GM12872 (cell line): ENCODE data around the gene FRK.

Source experiments
- TF ChIP-seq, protein P1 (sequence below): IDR thresholded peaks from 3 replicates; pipeline ENCODE4 v1.5.1; 2011; ENCODE audit warnings: low read depth, mild to moderate bottlenecking, low read length, moderate library complexity; ENCODE audit not compliant: insufficient read depth

Gene FRK

DNA sequence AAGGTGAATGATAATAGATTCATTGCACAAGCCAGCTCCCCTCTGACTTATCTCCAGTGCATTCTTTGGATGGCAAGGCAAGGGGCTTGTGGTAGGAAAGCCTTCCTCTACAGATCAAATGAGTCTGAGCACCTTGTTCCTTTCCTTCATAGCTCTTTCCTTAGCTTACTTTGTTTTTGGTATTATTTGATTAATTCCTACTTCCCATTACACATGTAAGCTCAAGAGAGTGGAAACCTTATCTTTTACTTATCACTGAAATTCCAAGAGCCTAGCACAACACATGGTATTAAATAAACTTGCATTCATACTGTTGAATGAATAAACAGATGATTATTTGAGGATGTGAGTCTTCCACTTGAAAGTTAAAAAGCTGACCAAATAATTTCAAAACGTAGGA is 41.7 kb downstream of the FRK start:
- TF ChIP-seq, protein P1, sequence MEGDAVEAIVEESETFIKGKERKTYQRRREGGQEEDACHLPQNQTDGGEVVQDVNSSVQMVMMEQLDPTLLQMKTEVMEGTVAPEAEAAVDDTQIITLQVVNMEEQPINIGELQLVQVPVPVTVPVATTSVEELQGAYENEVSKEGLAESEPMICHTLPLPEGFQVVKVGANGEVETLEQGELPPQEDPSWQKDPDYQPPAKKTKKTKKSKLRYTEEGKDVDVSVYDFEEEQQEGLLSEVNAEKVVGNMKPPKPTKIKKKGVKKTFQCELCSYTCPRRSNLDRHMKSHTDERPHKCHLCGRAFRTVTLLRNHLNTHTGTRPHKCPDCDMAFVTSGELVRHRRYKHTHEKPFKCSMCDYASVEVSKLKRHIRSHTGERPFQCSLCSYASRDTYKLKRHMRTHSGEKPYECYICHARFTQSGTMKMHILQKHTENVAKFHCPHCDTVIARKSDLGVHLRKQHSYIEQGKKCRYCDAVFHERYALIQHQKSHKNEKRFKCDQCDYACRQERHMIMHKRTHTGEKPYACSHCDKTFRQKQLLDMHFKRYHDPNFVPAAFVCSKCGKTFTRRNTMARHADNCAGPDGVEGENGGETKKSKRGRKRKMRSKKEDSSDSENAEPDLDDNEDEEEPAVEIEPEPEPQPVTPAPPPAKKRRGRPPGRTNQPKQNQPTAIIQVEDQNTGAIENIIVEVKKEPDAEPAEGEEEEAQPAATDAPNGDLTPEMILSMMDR, result no peak

- TF ChIP-seq, protein P1, result no peak
Observed at GRCh38 chr6:116017546-116018295, 43.0 kb downstream of the FRK start.

DNA sequence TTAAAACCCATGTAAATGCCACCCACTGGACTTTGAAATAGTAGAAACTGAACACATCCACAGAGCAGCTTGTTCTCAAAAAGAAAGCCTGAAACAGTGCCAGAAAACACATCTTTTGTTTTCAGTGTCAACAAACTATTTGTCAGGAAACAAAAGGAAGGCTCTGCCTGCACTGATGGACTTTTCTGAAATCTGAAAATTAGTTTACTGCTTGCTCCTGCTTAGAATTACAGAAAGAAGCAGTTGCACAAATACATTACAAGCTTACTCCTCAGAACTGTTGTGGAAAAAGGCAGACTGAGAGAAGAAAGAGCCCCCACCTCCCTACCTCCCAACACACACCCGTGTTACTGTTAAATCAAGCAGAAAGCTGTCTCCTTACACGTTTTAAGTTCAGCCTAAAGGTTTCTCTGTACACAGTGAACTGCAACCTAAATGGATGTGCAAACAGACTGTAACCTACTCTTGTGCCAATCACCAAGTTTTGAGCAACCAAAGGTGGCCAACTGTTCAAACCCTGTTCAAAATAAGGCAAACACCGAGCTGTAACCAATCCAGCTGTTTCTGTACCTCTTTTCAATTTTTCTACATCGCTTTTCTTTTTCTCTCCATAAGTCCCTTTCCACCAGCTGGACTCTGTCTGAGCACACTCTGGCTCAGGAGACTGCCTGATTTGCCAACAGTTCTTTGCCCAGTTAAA is 43.7 kb downstream of the FRK start:
- TF ChIP-seq, protein P1, result no peak

DNA sequence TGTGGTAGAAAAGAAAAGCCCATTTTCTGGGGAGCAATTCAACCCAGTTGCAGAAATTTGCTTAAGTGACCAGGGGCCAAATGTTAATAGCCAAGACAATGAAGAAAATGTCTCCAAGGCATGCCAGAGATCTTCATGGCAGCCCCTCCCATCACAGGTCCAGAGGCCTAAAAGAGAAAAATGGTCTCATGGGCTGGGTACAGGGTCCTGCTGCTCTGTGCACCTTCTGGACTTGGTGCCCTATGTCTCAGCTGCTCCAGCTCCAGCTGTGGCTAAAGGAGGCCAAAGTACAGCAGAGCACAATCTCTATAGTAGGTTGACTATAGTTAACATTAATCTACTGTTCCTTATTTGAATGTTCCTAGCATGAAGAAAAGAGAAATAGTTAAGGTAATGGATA is 44.7 kb downstream of the FRK start:
- TF ChIP-seq, protein P1, result no peak

DNA sequence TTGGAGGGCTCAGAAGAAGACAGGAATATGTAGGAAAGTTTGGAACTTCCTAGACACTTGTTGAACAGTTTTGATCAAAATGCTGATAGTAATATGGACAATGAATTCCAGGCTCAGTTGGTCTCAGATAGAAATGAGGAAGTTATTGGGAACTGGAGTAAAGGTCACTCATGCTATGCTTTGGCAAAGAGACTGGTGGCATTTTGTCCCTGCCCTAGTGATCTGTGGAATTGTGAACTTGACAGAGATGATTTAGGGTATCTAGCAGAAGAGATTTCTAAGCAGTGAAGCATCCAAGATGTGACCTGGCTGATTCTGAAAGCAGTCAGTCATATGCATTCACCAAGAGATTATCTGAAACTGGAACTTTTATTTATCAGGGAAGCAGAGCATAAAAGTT is 45.1 kb downstream of the FRK start:
- TF ChIP-seq, protein P1, result no peak

DNA sequence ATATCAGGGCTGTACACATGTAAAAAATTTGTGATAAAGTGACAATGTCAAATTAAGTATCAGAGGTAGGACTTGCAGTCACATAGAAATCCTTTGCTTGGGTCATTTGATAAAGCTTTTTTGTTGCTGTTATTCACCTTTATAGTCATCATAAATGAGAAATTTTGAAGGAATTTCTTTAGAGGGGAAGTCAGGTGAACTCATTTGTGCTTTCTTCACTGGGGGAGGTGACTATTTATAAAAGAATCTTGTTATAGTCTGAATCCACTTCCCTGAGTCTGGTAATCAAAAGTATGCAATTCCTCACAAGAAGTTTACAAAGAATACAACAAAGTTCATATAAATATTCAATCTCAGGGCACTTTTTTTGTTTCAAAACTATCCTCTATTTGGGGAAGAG is 47.7 kb downstream of the FRK start:
- TF ChIP-seq, protein P1, result no peak

- TF ChIP-seq, protein P1, result no peak
Observed at GRCh38 chr6:116012471-116012949, 48.2 kb downstream of the FRK start.
